WERI-Rb-1 (cell line): ENCODE data around the gene KIAA1217.

Experiments used
- DNase-seq: peaks from one replicate; pipeline ENCODE4 v3.0.0-alpha.2; 2020
- H3K27ac ChIP-seq: fragments of 250-450 bp; sonication (Bioruptor Pico); 2 replicates; pipeline ENCODE4 v1.5.1; 2020; ENCODE audit warnings: mild to moderate bottlenecking, moderate library complexity
- H3K27me3 ChIP-seq: fragments of 250-450 bp; sonication (Bioruptor Pico); 2 replicates; pipeline ENCODE4 v1.5.1; 2021; ENCODE audit warnings: mild to moderate bottlenecking, low read depth, moderate library complexity; ENCODE audit not compliant: insufficient read depth, severe bottlenecking
- H3K36me3 ChIP-seq: fragments of 250-450 bp; sonication (Bioruptor Pico); 2 replicates; pipeline ENCODE4 v1.5.1; 2020; ENCODE audit warnings: mild to moderate bottlenecking, moderate library complexity
- H3K4me3 ChIP-seq: 2 replicates; pipeline ENCODE4 v1.5.1; 2011; ENCODE audit warnings: low read depth, mild to moderate bottlenecking, control low read depth, low read length
- H3K9me3 ChIP-seq: fragments of 250-450 bp; sonication (Bioruptor Pico); 2 replicates; pipeline ENCODE4 v1.5.1; 2021; ENCODE audit warnings: mild to moderate bottlenecking, moderate library complexity; ENCODE audit not compliant: severe bottlenecking
- CTCF ChIP-seq: IDR thresholded peaks from 2 replicates; pipeline ENCODE4 v1.5.1; 2011; ENCODE audit warnings: low read depth, mild to moderate bottlenecking, control low read depth, inconsistent platforms, low read length

The KIAA1217 gene

DNA sequence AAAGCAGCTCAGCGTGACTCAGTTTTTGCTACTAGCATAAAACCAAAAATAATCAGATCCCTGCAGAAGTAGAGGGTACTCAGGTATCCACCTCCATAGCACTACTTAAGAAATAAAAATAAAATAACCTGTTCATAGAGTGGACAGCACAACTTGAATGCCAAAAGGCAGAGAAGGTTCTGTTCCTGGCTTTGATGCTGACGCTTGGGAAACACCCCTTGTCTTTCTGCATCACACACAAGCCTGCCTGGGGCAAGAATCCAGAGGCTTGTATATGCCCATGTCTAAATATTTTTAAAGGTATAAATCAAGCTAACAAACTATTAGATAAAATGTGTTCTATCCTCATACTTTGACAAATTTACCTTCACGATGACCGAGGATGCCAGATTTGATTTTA, 207.3 kb downstream of the KIAA1217 start:
- Histone ChIP-seq H3K4me3 (no peak overlapping the region), H3K27me3 (no peaks in the 10 kb centered on the region), H3K27ac (no peak overlapping the region), H3K9me3 (no peaks in the 10 kb centered on the region), H3K36me3 (no peaks in the 10 kb centered on the region)
- no peak for TF ChIP-seq CTCF
- no peak for DNase-seq

DNA sequence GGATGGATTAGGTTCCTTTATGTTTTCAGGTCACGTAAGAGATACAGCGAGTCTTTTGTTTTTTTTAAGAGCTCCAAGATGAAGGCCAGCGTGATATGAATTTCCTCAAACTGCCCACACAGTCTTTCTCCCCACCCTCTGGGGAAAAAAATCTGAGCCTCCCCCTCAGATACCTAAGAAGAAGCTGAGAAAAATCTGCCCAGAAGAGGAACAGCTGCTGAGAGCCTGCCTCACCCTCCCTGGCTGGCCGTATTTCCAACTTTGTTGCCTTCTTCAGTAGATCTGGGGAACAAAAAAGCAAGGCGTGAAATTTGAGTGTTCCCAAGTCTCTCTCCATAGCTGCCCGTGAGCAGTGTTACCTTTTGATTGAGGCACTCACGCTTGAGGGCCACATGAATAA, 208.1 kb downstream of the KIAA1217 start:
- Histone ChIP-seq H3K9me3 (no peaks in the 10 kb centered on the region), H3K27ac (no peak overlapping the region; the same call in 1 of the 2 replicates), H3K36me3 (no peaks in the 10 kb centered on the region), H3K4me3 (no peak overlapping the region), H3K27me3 (no peaks in the 10 kb centered on the region)
- no peak for DNase-seq
- TF ChIP-seq CTCF, result no peak

- DNase-seq, result no peak
These were observed 209.6 kb downstream of the KIAA1217 start for GRCh38 chr10:24418532-24418931.

DNA sequence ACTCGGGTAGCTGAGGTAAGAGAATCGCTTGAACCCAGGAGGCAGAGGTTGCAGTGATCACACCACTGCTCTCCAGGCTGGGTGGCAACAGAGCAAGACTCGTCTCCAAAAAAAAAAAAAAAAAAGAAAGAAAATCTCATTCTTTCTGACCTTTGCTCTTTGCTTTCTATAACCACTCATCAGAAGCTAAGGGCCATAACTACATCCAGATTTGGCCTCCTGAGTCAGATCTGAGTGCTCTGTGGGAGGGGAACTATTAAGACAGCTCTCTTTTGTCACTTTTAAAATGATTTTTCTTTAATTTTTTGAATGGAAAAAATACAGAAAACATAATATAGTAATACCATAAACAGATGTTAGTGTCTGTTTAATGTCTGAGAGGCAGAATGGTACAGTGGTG, 210.1 kb downstream of the KIAA1217 start:
- H3K27ac ChIP-seq, result no peak overlapping the region
- H3K4me3 ChIP-seq, result no peak overlapping the region
- DNase-seq, result no peak
- no peaks in the 10 kb centered on the region for H3K36me3 ChIP-seq
- H3K9me3 ChIP-seq, result no peaks in the 10 kb centered on the region
- no peaks in the 10 kb centered on the region for H3K27me3 ChIP-seq
- TF ChIP-seq CTCF, result no peak

More at GRCh38 chr10:24418532-24418931, 209.6 kb downstream of the KIAA1217 start:
- TF ChIP-seq CTCF, result no peak
- Histone ChIP-seq H3K27me3 (no peaks in the 10 kb centered on the region), H3K9me3 (no peaks in the 10 kb centered on the region), H3K27ac (no peak overlapping the region), H3K36me3 (no peaks in the 10 kb centered on the region), H3K4me3 (no peak overlapping the region)

DNA sequence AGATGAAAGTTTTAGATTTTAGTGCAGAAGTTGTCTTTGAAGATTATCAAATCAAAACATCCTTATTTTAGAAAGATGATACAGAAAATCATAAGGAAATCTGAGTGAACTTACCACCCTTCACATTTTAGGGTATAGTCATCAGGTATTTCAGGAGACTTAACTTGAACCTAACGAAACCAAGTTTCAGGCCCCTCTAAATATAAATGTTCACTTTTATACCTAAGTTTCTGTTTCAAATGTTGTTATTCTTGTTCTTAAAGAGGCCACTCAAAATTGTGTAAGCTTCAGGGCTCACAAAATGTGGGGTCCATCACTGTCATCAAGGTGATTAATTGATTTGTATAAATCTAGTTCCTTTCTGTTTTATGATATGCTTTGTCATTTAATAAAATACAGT, 216.2 kb downstream of the KIAA1217 start:
- Histone ChIP-seq H3K4me3 (no peak overlapping the region), H3K9me3 (no peaks in the 10 kb centered on the region), H3K27ac (no peak overlapping the region), H3K36me3 (no peaks in the 10 kb centered on the region), H3K27me3 (no peaks in the 10 kb centered on the region)
- DNase-seq, result no peak
- no peak for TF ChIP-seq CTCF

DNA sequence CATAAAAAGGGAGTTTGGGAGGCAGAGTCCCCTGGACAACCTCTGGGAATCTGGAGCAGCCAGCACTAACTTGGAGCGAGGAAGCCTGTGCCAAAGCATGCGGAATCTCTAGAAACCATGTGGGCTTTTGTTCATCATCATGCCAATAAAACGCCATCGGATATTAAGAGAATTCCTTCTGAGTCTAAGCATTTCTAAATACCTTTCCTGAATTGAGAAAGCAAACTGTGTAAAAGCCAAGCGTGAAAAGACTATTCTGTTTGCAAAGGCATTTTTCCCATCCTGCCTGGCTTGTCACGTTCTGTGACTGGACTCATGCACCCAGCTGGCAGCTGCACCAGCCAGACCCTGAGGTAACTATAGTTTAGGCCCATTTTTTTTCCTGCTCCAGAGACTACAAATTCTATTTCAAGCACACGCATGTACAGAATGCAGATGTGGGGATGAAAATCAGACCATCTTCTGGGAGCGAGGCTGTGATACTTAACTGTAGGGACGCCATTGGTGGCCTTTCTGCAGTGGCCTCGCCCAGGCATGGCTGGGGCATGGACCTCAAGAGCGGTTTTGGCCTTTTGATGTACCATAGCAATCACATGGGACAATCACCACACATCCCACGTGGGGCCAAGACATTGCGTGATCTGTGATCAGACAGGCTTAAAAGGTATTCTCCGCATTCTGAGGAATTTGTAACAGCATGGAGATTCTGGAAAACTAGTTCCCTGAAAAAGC, 218.9 kb downstream of the KIAA1217 start:
- Histone ChIP-seq H3K4me3 (no peak overlapping the region), H3K9me3 (no peaks in the 10 kb centered on the region), H3K27ac (no peak overlapping the region), H3K27me3 (no peaks in the 10 kb centered on the region), H3K36me3 (no peaks in the 10 kb centered on the region)
- DNase-seq, result no peak
- no peak for TF ChIP-seq CTCF
